GM12865 (cell line): ENCODE results near the gene PSORS1C1.
"Not testable (repeated sequence)": the region's sequence is repeated elsewhere in the genome, so short reads cannot be mapped to it uniquely, and the experiment has no call there.

ENCODE experiments used
- DNase-seq: peaks from one replicate; pipeline ENCODE4 v3.0.0; 2010; ENCODE audit warnings: low read depth
- H3K4me3 ChIP-seq: 2 replicates; pipeline ENCODE4 v1.5.1; 2011; ENCODE audit warnings: mild to moderate bottlenecking, low read depth, low read length, control low read depth
- TF ChIP-seq, protein P1 (sequence below): IDR thresholded peaks from 2 replicates; pipeline ENCODE4 v1.5.1; 2011; ENCODE audit warnings: low read length, control low read depth, low read depth, inconsistent platforms; ENCODE audit not compliant: insufficient read depth; ENCODE audit errors: missing control alignments

The PSORS1C1 gene

DNA sequence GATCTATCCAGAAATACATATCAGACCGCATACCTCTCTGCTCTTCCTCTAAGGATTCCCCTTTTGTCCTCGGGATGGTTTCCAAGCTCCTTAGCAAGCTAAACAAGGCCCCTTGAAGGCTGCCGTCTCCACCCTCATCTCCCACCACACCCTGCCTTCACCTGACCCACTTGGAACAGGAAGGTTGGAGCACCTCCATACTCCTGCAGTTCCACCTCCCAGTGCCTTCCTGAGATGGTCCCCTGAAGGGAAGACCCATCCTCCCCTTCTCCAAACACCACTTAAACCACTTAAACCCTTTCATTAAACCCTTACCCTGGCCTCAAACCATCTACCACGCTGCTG lies 64.4 kb downstream of the PSORS1C1 start:
- DNase-seq, result no peak
- TF ChIP-seq, protein P1, sequence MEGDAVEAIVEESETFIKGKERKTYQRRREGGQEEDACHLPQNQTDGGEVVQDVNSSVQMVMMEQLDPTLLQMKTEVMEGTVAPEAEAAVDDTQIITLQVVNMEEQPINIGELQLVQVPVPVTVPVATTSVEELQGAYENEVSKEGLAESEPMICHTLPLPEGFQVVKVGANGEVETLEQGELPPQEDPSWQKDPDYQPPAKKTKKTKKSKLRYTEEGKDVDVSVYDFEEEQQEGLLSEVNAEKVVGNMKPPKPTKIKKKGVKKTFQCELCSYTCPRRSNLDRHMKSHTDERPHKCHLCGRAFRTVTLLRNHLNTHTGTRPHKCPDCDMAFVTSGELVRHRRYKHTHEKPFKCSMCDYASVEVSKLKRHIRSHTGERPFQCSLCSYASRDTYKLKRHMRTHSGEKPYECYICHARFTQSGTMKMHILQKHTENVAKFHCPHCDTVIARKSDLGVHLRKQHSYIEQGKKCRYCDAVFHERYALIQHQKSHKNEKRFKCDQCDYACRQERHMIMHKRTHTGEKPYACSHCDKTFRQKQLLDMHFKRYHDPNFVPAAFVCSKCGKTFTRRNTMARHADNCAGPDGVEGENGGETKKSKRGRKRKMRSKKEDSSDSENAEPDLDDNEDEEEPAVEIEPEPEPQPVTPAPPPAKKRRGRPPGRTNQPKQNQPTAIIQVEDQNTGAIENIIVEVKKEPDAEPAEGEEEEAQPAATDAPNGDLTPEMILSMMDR, result no peak
- H3K4me3 ChIP-seq, result no peak overlapping the region

GRCh38 chr6:31179896-31180295 lies 65.3 kb downstream of the PSORS1C1 start:
- DNase-seq, result no peak
- TF ChIP-seq, protein P1, result no peak
- no peak overlapping the region for H3K4me3 ChIP-seq

- no peak for DNase-seq
- TF ChIP-seq, protein P1, result no peak
- H3K4me3 ChIP-seq, result no peak overlapping the region
Observed at GRCh38 chr6:31180500-31180899, 65.9 kb downstream of the PSORS1C1 start.

GRCh38 chr6:31183287-31183686 lies 68.7 kb downstream of the PSORS1C1 start:
- H3K4me3 ChIP-seq, DNase-seq: not testable (repeated sequence)

DNA sequence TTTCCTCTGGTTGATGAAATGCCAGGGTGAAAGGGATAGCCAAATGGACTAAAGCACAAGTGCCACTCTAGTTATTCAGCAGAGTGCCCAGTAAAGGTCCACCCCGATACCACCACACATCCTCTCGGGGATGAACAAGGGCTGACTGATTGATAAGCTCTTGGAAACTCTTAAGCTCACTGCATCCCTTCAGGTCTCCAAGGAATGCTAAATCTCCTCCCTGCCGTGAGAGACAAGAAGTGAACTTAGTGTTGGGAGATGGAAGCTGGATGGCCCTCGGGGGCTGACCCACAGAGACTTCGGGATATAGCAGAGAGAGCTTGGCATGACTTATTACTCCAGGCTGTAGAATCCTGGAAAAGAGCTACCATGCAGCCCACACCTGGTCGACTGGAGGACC lies 69.3 kb downstream of the PSORS1C1 start:
- H3K4me3 ChIP-seq, DNase-seq: not testable (repeated sequence)

GRCh38 chr6:31185695-31186051 lies 71.1 kb downstream of the PSORS1C1 start:
- peak; percentile 46 for DNase-seq

GRCh38 chr6:31186052-31186734 lies 71.6 kb downstream of the PSORS1C1 start:
- TF ChIP-seq, protein P1, result no peak
- DNase-seq, result peak; percentile 36
- H3K4me3 ChIP-seq, result peak overlapping the region; percentile 51

More at GRCh38 chr6:31185695-31186051, 71.1 kb downstream of the PSORS1C1 start:
- peak overlapping the region; percentile 51 for H3K4me3 ChIP-seq

GRCh38 chr6:31187780-31188194 lies 73.2 kb downstream of the PSORS1C1 start:
- no peak for DNase-seq
- TF ChIP-seq, protein P1, result no peak
- no peak overlapping the region for H3K4me3 ChIP-seq

GRCh38 chr6:31189223-31189622 lies 74.6 kb downstream of the PSORS1C1 start:
- not testable (repeated sequence) for DNase-seq, H3K4me3 ChIP-seq
